Spinal cord (tissue), 10 donors: ENCODE results near the gene CCDC82. TPM values are rescaled to one million over a fixed set of nuclear protein-coding genes. Genes with fewer than 3 reads are reported as not detected.
A peak's percentile ranks its signal among the peaks of the same experiment; 100 is the strongest.

Experiments used
- DNase-seq, 6 donors: peaks; one replicate each; pipeline versions ENCODE4 v3.0.0 to v3.0.0-alpha.2; 2013 to 2015; ENCODE audit warnings: low spot score in 6 of 6, low read depth in 4 of 6
- H3K27ac ChIP-seq: one replicate; pipeline ENCODE4 v1.5.1; 2013; ENCODE audit warnings: low read depth, low read length, control low read depth
- H3K27me3 ChIP-seq: one replicate; pipeline ENCODE4 v1.6.1; 2013; ENCODE audit warnings: low read length; ENCODE audit not compliant: control insufficient read depth, insufficient read depth
- H3K36me3 ChIP-seq: one replicate; pipeline ENCODE4 v1.6.1; 2013; ENCODE audit warnings: low read length; ENCODE audit not compliant: control insufficient read depth, insufficient read depth
- H3K4me1 ChIP-seq: one replicate; pipeline ENCODE4 v1.6.1; 2013; ENCODE audit warnings: low read length; ENCODE audit not compliant: control insufficient read depth, insufficient read depth
- H3K4me3 ChIP-seq: one replicate; pipeline ENCODE4 v1.5.1; 2013; ENCODE audit warnings: low read depth, low read length, control low read depth
- H3K9me3 ChIP-seq: one replicate; pipeline ENCODE4 v1.6.1; 2013; ENCODE audit warnings: low read length; ENCODE audit not compliant: control insufficient read depth, insufficient read depth
- WGBS: methylation state at CpG from one replicate; pipeline ENCODE4 v1.1.5; 2013; ENCODE audit warnings: missing lambda C conversion rate; ENCODE audit not compliant: insufficient coverage; 5-methylcytosine and 5-hydroxymethylcytosine counted together
- polyA plus RNA-seq, 2 donors: library from polyadenylated mRNA; unstranded; fragments of 120-200 nt; gene quantifications; one replicate each; pipeline ENCODE4 v1.2.1, GENCODE V29; 2013; ENCODE audit not compliant: insufficient read length in 2 of 2
- total RNA-seq, 2 donors: library from RNA; depleted of rRNA in 1 of 2; stranded (reverse); fragments of 120-200 nt in 1 of 2; fragments of >200 nt in 1 of 2; gene quantifications; one replicate each; pipeline versions ENCODE4 v1.2.3 to v1.2.4, GENCODE V29; 2013 to 2014
- donor health status: healthy.

CCDC82 gene
- total and polyA plus RNA-seq, 4 donors, result 33.9 to 76.8 (median 57.2) TPM

GRCh38 chr11:96332126-96332771, 57.5 kb downstream of the CCDC82 start:
- WGBS, result 59% methylated on average over 5 of the region's 8 CpGs
- Histone ChIP-seq H3K27me3 (no peaks in the 10 kb centered on the region), H3K4me3 (no peak overlapping the region), H3K36me3 (no peaks in the 10 kb centered on the region), H3K9me3 (no peaks in the 10 kb centered on the region), H3K27ac (peak overlapping the region; percentile 48), H3K4me1 (peaks cover 4% of the 10 kb centered on the region)
- DNase-seq, result peak in 1 of 6 donors; percentile 49

GRCh38 chr11:96331699-96332116, 58.0 kb downstream of the CCDC82 start:
- Histone ChIP-seq H3K4me1 (peaks cover 4% of the 10 kb centered on the region), H3K9me3 (no peaks in the 10 kb centered on the region), H3K4me3 (no peak overlapping the region), H3K36me3 (no peaks in the 10 kb centered on the region), H3K27ac (peak overlapping the region; percentile 48), H3K27me3 (no peaks in the 10 kb centered on the region)
- WGBS, result 100% methylated on average over 4 of the region's 7 CpGs
- no peak for DNase-seq

DNA sequence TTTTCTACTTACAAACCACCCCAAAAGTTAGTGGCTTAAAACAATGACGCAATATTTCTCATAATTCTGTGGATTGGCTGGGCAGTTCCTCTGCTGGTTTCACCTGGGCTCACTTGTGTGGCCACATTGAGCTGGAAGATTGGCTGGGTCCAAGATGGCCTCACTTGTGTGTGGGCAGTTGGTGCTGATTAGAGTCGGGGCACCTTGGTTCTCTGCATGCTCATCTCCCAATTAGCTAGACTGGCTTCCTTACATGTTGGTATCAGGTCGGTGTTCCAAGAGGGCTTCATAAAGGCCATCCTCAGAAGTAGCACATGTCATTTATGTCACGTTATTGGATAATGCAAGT, 59.2 kb downstream of the CCDC82 start:
- WGBS, result 100% methylated on average over 3 of the region's 4 CpGs
- no peak overlapping the region for H3K27ac ChIP-seq
- H3K4me1 ChIP-seq, result peaks cover 4% of the 10 kb centered on the region
- H3K4me3 ChIP-seq, result no peak overlapping the region
- H3K36me3 ChIP-seq, result no peaks in the 10 kb centered on the region
- H3K27me3 ChIP-seq, result no peaks in the 10 kb centered on the region
- no peaks in the 10 kb centered on the region for H3K9me3 ChIP-seq
- no peak for DNase-seq

DNA sequence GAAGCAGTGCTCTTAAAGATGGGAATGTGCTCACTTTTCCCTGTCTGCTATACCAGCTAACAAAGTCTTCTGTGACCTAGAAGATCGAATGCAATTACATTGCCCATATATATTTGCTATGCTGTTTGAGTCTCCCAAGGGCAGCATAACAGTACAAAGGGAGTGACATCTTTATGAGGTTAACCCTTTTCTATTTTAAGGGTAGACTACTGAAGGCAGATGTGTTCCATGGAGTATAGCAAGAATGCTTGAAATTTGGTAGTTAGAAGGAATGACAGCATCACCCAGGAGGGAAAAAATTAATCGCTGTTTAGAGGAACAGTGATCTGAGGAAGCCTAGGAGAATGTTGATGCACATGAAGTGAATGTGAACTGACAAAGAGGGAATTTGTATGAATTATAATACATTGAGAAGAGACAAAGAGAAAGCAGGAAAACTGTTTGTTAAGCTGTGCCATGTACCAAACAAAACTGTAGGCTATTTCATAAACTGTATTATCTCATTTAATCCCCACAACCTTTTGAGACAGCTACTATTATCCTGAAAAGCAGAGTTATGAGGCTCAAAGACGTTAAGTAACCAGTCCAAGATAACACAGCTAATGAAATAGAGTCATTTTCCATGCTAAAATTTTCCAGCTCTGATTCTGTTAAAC, 59.7 kb downstream of the CCDC82 start:
- no peaks in the 10 kb centered on the region for H3K27me3 ChIP-seq
- H3K36me3 ChIP-seq, result no peaks in the 10 kb centered on the region
- WGBS, result 67% methylated on average over 1 of the region's 3 CpGs
- H3K9me3 ChIP-seq, result no peaks in the 10 kb centered on the region
- no peak overlapping the region for H3K27ac ChIP-seq
- DNase-seq, result no peak
- H3K4me1 ChIP-seq, result peaks cover 4% of the 10 kb centered on the region
- H3K4me3 ChIP-seq, result no peak overlapping the region

DNA sequence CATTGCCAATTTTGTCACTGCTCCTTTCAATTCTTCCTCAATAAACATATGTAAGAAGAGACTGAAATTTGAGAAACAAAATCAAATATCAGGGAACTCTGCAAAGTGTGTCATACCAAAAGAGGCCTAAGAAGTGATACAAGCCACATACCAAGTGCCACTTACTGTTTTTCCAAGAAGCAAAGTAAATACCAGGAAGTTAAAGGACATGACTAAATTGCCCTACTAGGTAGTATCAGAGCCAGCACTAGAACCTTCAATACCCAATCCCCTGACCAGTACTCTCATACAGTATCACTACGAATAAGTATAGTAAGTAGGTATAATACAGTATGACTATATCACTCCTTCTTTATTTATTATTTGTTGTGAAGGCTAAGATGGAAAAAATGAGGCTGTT, 60.3 kb downstream of the CCDC82 start:
- Histone ChIP-seq H3K36me3 (no peaks in the 10 kb centered on the region), H3K4me3 (no peak overlapping the region), H3K27ac (no peak overlapping the region), H3K27me3 (no peaks in the 10 kb centered on the region), H3K4me1 (peaks cover 4% of the 10 kb centered on the region), H3K9me3 (no peaks in the 10 kb centered on the region)
- no CpG with 5 or more reads among the region's 1 CpG for WGBS
- DNase-seq, result no peak

- 67% methylated on average over 1 of the region's 8 CpGs for WGBS
- H3K27ac ChIP-seq, result no peak overlapping the region
- DNase-seq, result peak in 1 of 6 donors; percentile 35
Measured at GRCh38 chr11:96328395-96329010, 61.2 kb downstream of the CCDC82 start.

GRCh38 chr11:96326959-96327358, 62.8 kb downstream of the CCDC82 start:
- no peak overlapping the region for H3K27ac ChIP-seq
- peaks cover 4% of the 10 kb centered on the region for H3K4me1 ChIP-seq
- 55% methylated on average over 4 of the region's 7 CpGs for WGBS
- no peaks in the 10 kb centered on the region for H3K27me3 ChIP-seq
- H3K4me3 ChIP-seq, result no peak overlapping the region
- H3K9me3 ChIP-seq, result no peaks in the 10 kb centered on the region
- no peaks in the 10 kb centered on the region for H3K36me3 ChIP-seq
- no peak for DNase-seq

More at GRCh38 chr11:96328395-96329010, 61.2 kb downstream of the CCDC82 start:
- no peaks in the 10 kb centered on the region for H3K9me3 ChIP-seq
- H3K27me3 ChIP-seq, result no peaks in the 10 kb centered on the region
- peaks cover 4% of the 10 kb centered on the region for H3K4me1 ChIP-seq
- H3K36me3 ChIP-seq, result no peaks in the 10 kb centered on the region
- H3K4me3 ChIP-seq, result no peak overlapping the region

GRCh38 chr11:96324912-96325311, 64.8 kb downstream of the CCDC82 start:
- Histone ChIP-seq H3K27ac (no peak overlapping the region), H3K4me3 (no peak overlapping the region), H3K9me3 (no peaks in the 10 kb centered on the region), H3K27me3 (no peaks in the 10 kb centered on the region), H3K4me1 (no peaks in the 10 kb centered on the region), H3K36me3 (no peaks in the 10 kb centered on the region)
- no CpG with 5 or more reads among the region's 1 CpG for WGBS
- no peak for DNase-seq

GRCh38 chr11:96323642-96323985, 66.1 kb downstream of the CCDC82 start:
- Histone ChIP-seq H3K27me3 (no peaks in the 10 kb centered on the region), H3K36me3 (no peaks in the 10 kb centered on the region), H3K9me3 (no peaks in the 10 kb centered on the region), H3K4me1 (no peaks in the 10 kb centered on the region), H3K4me3 (no peak overlapping the region), H3K27ac (no peak overlapping the region)
- DNase-seq, result no peak
- WGBS, result 92% methylated on average over 5 of the region's 6 CpGs
